ENCODE data around the gene ITK.

DNA sequence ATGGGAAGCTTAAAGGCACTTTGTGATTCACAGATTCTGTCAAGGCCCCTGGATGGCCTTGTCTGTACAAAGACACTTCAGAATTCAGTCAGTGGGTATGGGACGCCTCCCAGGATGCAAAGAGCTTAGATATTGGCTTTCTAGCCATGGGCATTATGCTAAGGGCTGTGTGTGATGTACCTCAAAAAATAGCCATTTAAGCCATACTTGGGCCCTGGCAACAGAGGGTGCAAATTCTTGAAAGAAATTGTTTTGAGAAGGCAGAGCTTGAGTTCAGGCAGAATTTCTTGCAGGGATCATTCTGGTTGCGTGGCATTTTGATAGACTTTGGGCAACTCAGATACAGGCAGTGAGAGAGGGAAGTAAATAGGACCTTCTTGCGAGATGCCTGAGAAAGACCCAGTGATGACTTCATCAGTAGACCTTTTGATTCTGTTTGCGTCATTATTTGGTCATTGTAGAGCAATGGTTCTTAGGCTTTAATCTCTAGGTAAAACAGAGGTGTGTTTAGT is 89.2 kb downstream of the ITK start:
- TF ChIP-seq, protein P1, sequence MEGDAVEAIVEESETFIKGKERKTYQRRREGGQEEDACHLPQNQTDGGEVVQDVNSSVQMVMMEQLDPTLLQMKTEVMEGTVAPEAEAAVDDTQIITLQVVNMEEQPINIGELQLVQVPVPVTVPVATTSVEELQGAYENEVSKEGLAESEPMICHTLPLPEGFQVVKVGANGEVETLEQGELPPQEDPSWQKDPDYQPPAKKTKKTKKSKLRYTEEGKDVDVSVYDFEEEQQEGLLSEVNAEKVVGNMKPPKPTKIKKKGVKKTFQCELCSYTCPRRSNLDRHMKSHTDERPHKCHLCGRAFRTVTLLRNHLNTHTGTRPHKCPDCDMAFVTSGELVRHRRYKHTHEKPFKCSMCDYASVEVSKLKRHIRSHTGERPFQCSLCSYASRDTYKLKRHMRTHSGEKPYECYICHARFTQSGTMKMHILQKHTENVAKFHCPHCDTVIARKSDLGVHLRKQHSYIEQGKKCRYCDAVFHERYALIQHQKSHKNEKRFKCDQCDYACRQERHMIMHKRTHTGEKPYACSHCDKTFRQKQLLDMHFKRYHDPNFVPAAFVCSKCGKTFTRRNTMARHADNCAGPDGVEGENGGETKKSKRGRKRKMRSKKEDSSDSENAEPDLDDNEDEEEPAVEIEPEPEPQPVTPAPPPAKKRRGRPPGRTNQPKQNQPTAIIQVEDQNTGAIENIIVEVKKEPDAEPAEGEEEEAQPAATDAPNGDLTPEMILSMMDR (IDR thresholded peaks at IDR 0.05): no peak
- TF ChIP-seq EZH2 (IDR thresholded peaks at IDR 0.05; ENCODE audit: borderline replicate concordance, insufficient read depth, low read depth, low read length, poor library complexity, severe bottlenecking): no peak

All from B cell (primary cell).